DND-41 (cell line): ENCODE results near the gene ANTKMT.
A peak's percentile ranks its signal among the peaks of the same experiment; 100 is the strongest.

Experiments
- ATAC-seq: fragments of 200-7000 bp; cut with Tn5 transposase; 3 replicates; pipeline ENCODE4 v1.9.1; 2021; ENCODE audit warnings: low read depth; ENCODE audit not compliant: insufficient read depth
- DNase-seq: peaks from one replicate; pipeline ENCODE4 v3.0.0-alpha.2; 2020
- H2AFZ ChIP-seq: 2 replicates; pipeline ENCODE4 v1.6.0; 2012; ENCODE audit warnings: low read depth, low read length
- H3K27ac ChIP-seq: 2 replicates; pipeline ENCODE4 v1.5.1; 2012; ENCODE audit warnings: low read length, inconsistent platforms
- H3K27me3 ChIP-seq: fragments of 200-600 bp; sonication (generic); 2 replicates; pipeline ENCODE4 v1.6.0; 2012; ENCODE audit warnings: low read length, mild to moderate bottlenecking, inconsistent platforms; ENCODE audit not compliant: insufficient read depth, poor library complexity
- H3K36me3 ChIP-seq: 2 replicates; pipeline ENCODE4 v1.5.1; 2012; ENCODE audit warnings: low read length, inconsistent platforms; ENCODE audit not compliant: insufficient read depth
- H3K4me1 ChIP-seq: 2 replicates; pipeline ENCODE4 v1.5.1; 2012; ENCODE audit warnings: mild to moderate bottlenecking, low read length; ENCODE audit not compliant: insufficient read depth
- H3K4me2 ChIP-seq: 2 replicates; pipeline ENCODE4 v1.6.0; 2012; ENCODE audit warnings: mild to moderate bottlenecking, moderate library complexity, low read length, inconsistent platforms; ENCODE audit not compliant: insufficient read depth
- H3K4me3 ChIP-seq, 2 experiments: fragments of 200-600 bp in 1 of 2; shearing (Covaris generic) in 1 of 2; 2 replicates each; pipeline ENCODE4 v1.5.1; 2012 to 2016; ENCODE audit warnings: inconsistent platforms in 2 of 2, low read length in 2 of 2, mild to moderate bottlenecking in 2 of 2, low read depth in 1 of 2, moderate library complexity in 1 of 2
- H3K79me2 ChIP-seq: 2 replicates; pipeline ENCODE4 v1.6.0; 2012; ENCODE audit warnings: low read length, inconsistent platforms; ENCODE audit not compliant: insufficient read depth
- H3K9ac ChIP-seq: 2 replicates; pipeline ENCODE4 v1.6.0; 2012; ENCODE audit warnings: low read depth, mild to moderate bottlenecking, inconsistent platforms, low read length, moderate library complexity
- H3K9me3 ChIP-seq: 2 replicates; pipeline ENCODE4 v1.5.1; 2012; ENCODE audit warnings: low read length, moderate library complexity, mild to moderate bottlenecking, inconsistent platforms; ENCODE audit not compliant: insufficient read depth, severe bottlenecking
- H4K20me1 ChIP-seq: 2 replicates; pipeline ENCODE4 v1.6.0; 2012; ENCODE audit warnings: low read length; ENCODE audit not compliant: insufficient read depth
- CTCF ChIP-seq: IDR thresholded peaks from 2 replicates; pipeline ENCODE4 v1.5.1; 2012; ENCODE audit warnings: borderline replicate concordance, low read length, moderate library complexity, mild to moderate bottlenecking; ENCODE audit not compliant: poor library complexity, severe bottlenecking; ENCODE audit errors: extremely low read depth
- EZH2 ChIP-seq: IDR thresholded peaks from 3 replicates; pipeline ENCODE4 v1.6.1; 2012; ENCODE audit warnings: borderline replicate concordance, low read depth, mild to moderate bottlenecking, moderate library complexity, low read length, inconsistent platforms; ENCODE audit not compliant: severe bottlenecking

ANTKMT gene

GRCh38 chr16:685967-686366, 35.0 kb upstream of the ANTKMT start:
- no peak for TF ChIP-seq EZH2
- TF ChIP-seq CTCF = peak; percentile 51
- H3K79me2 ChIP-seq = peaks cover 51% of the 10 kb centered on the region
- peaks cover 81% of the 10 kb centered on the region for H3K4me1 ChIP-seq
- H3K9ac ChIP-seq = no peak overlapping the region
- peaks cover 40% of the 10 kb centered on the region for H4K20me1 ChIP-seq
- H3K9me3 ChIP-seq = no peaks in the 10 kb centered on the region
- no peak overlapping the region for H3K4me3 ChIP-seq
- H3K36me3 ChIP-seq = peaks cover 67% of the 10 kb centered on the region
- no peak overlapping the region for H2AFZ ChIP-seq
- H3K4me2 ChIP-seq = no peak overlapping the region
- DNase-seq (no peak), ATAC-seq (no peak)
- H3K27me3 ChIP-seq = no peaks in the 10 kb centered on the region
- no peak overlapping the region for H3K27ac ChIP-seq

DNA sequence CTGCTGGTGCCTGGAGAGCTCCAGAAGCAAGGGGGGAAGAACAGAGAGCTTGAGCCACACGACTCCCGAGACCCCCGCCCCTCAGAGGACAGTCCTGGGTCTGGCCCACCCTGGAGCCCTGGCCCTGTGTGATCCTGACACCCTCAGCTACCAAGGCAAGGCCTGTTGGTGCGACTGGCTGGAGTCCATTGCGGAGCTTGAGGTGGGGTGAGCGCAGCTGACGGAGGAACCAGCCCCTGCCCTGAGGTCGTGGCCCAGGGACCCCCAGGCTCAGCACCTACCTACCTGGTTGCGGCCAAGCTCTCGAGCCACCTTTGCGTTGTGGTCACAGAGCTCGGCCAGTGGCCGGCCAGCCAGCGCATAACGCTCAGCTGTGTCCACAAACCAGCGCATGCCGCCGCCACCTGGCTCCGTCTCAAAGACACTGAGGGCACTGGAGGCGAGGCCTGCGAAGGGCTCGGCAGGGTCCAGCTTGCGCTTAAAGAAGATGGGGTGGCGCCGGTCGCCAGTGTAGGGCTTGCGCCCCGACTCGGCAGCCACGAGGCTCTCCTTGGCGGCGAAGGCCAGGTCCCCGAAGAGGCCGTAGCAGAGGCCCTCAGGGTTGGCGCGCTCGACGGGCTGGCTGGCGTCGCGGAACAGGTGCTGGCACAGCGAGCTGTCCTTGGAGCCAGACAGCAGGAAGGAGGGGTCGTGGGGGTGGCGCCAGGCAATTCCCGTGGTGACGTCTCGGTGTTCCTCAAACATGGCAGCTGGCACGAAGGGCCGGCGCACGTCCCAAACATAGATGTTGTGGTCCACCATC, 34.3 kb upstream of the ANTKMT start:
- Histone ChIP-seq H3K36me3 (peaks cover 60% of the 10 kb centered on the region), H3K79me2 (peaks cover 44% of the 10 kb centered on the region), H3K4me1 (peaks cover 74% of the 10 kb centered on the region), H3K4me3 (no peak overlapping the region), H2AFZ (no peak overlapping the region), H3K4me2 (no peak overlapping the region), H4K20me1 (peaks cover 33% of the 10 kb centered on the region), H3K9me3 (no peaks in the 10 kb centered on the region), H3K9ac (no peak overlapping the region), H3K27me3 (no peaks in the 10 kb centered on the region), H3K27ac (no peak overlapping the region)
- DNase-seq (no peak), ATAC-seq (no peak)
- TF ChIP-seq EZH2 (no peak), CTCF (no peak)

GRCh38 chr16:687499-687898, 33.4 kb upstream of the ANTKMT start:
- no peak for TF ChIP-seq CTCF
- no peak for TF ChIP-seq EZH2
- Histone ChIP-seq H3K4me2 (peak overlapping the region; percentile 19; the same call in 1 of the 2 replicates), H3K79me2 (peaks cover 35% of the 10 kb centered on the region), H2AFZ (no peak overlapping the region), H3K4me1 (peaks cover 65% of the 10 kb centered on the region), H3K9me3 (no peaks in the 10 kb centered on the region), H3K4me3 (no peak overlapping the region), H3K27ac (no peak overlapping the region), H3K9ac (no peak overlapping the region), H3K36me3 (peaks cover 52% of the 10 kb centered on the region), H3K27me3 (no peaks in the 10 kb centered on the region), H4K20me1 (peaks cover 25% of the 10 kb centered on the region)
- ATAC-seq (no peak), DNase-seq (no peak)
